Esophagus (tissue), 2 donors: ENCODE measurements around the gene KRT31. TPM values are rescaled to one million over a fixed set of nuclear protein-coding genes. Genes with fewer than 3 reads are reported as not detected.

Experiments used
- H3K27ac ChIP-seq, 2 donors: one replicate each; pipeline ENCODE4 v1.5.1; 2013; ENCODE audit warnings: low read depth in 2 of 2, mild to moderate bottlenecking in 2 of 2, inconsistent platforms in 1 of 2, low read length in 1 of 2, moderate library complexity in 1 of 2
- H3K27me3 ChIP-seq, 2 donors: one replicate each; pipeline ENCODE4 v1.6.1; 2013; ENCODE audit warnings: low read length in 2 of 2, control low read depth in 1 of 2, mild to moderate bottlenecking in 1 of 2; ENCODE audit not compliant: insufficient read depth in 2 of 2, control insufficient read depth in 1 of 2
- H3K36me3 ChIP-seq, 2 donors: one replicate each; pipeline ENCODE4 v1.6.1; 2013; ENCODE audit warnings: low read length in 1 of 2; ENCODE audit not compliant: control insufficient read depth in 2 of 2, insufficient read depth in 2 of 2
- H3K4me1 ChIP-seq, 2 donors: one replicate each; pipeline ENCODE4 v1.6.1; 2013; ENCODE audit warnings: low read length in 1 of 2; ENCODE audit not compliant: control insufficient read depth in 2 of 2, insufficient read depth in 2 of 2
- H3K4me3 ChIP-seq, 2 donors: one replicate each; pipeline ENCODE4 v1.5.1; 2013; ENCODE audit warnings: low read length in 2 of 2, mild to moderate bottlenecking in 2 of 2, low read depth in 1 of 2, moderate library complexity in 1 of 2
- H3K9me3 ChIP-seq, 2 donors: one replicate each; pipeline ENCODE4 v1.6.1; 2013; ENCODE audit warnings: mild to moderate bottlenecking in 2 of 2, low read depth in 1 of 2, low read length in 1 of 2, moderate library complexity in 1 of 2; ENCODE audit not compliant: control insufficient read depth in 2 of 2, insufficient read depth in 1 of 2
- WGBS, 2 donors: extraction: QIAGEN DNeasy Blood & Tissue Kit; methylation state at CpG; one replicate each; pipeline ENCODE4 v1.1.7; 2013; 5-methylcytosine and 5-hydroxymethylcytosine counted together
- polyA plus RNA-seq, 2 donors: library from polyadenylated mRNA; stranded (reverse); fragments of 200-250 nt; gene quantifications; one replicate each; pipeline ENCODE4 v1.2.3, GENCODE V29; 2013
- donor health status: healthy with polysubstance abuse.
- donor health status: Bipolar disorder and iron deficiency.

KRT31 gene
- polyA plus RNA-seq = 10 to 100 TPM in 1 of 2 donors, 1 to 10 TPM in 1; 3.8 to 16.7 TPM

DNA sequence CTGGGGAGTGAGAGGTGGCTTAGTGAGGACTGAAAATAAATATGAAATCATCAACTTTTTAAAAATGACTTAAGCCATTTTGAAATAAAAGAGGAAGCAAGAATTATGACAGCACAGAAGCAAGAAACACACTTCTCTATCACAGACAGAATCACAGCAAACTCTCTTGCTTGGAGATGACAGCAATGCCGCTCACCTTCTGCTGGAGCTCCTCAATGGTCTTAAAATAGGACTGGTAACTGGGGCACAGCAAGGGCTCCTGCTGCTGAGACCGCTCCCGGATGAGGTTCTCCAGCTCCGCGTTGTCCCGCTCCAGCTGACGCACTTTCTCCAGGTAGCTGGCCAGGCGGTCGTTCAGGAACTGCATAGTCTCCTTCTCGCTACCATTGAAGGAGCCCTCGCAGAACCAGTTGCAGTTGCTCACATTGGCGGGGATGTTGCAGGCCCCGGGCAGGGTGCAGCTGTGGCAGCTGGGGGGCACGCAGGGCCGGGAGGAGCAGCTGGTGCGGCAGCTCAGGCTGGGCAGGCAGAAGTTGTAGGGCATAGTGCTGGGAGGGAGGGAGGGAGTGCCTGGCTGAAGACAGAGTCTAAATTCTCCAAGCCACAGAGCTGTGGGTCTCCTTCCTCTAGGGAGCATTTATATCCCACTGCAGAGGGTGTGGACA, at the start of gene KRT31:
Gene KRT31, minus strand, starts transcription at position 613 of the 665 bp plus-strand sequence. Its CDS starts 69 bp downstream, at position 544.
- Histone ChIP-seq H3K9me3 (no peaks in the 10 kb centered on the region), H3K4me3 (no peak within 1 kb of the TSS), H3K27me3 (no peaks in the 10 kb centered on the region), H3K4me1 (peaks cover 2 to 16% of the 10 kb centered on the region in 2 donors), H3K36me3 (no peaks in the 10 kb centered on the region), H3K27ac (no peak within 1 kb of the TSS)
- WGBS, 2 donors = 85 to 88% methylated on average over 16 of the region's 16 CpGs

DNA sequence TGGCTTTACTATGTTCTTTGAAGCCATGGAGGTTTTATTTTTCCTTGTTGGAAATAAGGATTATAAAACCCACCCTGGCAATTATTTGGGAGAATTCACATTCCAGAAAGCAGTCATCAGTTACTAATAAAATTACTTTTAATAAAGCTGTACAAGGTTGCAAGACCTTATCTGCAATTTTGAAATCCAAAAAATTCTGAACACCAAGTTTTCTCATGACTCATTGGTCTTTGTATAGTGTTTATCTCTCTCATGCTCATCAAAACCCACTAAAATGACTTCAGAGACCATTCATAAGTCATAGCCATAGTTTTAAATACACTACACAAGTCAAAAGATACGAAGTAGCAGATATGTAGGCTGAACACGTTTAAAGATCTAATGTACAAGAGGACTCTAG, 49.4 kb upstream of the KRT31 start:
- Histone ChIP-seq H3K36me3 (no peaks in the 10 kb centered on the region), H3K27me3 (no peaks in the 10 kb centered on the region), H3K27ac (no peak overlapping the region), H3K4me1 (no peaks in the 10 kb centered on the region), H3K4me3 (no peak overlapping the region), H3K9me3 (no peaks in the 10 kb centered on the region)
- WGBS, 2 donors = 54 to 79% methylated on average over 2 of the region's 2 CpGs

DNA sequence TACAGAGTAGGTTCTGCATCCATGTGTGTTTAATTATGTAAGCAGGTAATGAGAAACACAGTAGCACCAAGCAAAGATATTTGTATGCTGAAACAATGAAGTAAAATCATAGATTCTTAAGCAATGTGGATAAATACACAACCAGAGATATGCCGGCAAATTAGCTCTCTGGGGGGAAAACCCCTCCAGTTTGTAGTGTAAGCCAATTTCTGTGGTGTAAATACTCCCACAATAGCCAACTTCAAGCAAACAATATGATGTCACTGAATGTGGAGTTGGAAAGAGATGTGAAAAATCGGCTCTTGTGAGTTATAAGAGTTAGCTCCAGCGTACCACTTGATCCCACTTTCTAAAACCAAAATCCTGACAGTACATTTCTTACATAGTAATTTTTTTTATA, 47.2 kb upstream of the KRT31 start:
- no peaks in the 10 kb centered on the region for H3K36me3 ChIP-seq
- 59 to 71% methylated on average over 3 of the region's 3 CpGs for WGBS, 2 donors
- peaks cover 0 to 4% of the 10 kb centered on the region in 2 donors for H3K9me3 ChIP-seq

DNA sequence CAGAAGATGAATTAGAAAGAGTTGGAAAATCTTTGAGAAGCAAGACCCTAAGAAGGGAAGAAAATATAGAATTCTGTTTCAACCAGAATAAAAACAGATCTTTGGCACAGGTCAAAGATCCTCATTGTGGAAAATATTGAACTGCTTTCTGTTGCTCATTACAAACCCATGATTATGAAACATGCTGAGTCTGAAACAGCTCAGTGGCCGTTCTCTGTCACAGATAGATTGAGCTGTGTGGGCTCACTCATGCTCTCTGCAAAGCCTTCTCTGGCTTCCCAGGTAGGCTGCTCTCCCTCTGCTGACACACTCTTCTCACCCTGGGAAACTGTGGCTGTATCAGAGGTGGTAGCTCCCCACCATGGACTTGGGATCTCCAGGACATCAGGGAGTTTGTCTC, 46.8 kb upstream of the KRT31 start:
- Histone ChIP-seq H3K4me1 (no peaks in the 10 kb centered on the region), H3K27ac (no peak overlapping the region), H3K36me3 (no peaks in the 10 kb centered on the region), H3K4me3 (no peak overlapping the region), H3K9me3 (peaks cover 0 to 4% of the 10 kb centered on the region in 2 donors), H3K27me3 (no peaks in the 10 kb centered on the region)
- WGBS, 2 donors = 40 to 70% methylated on average over 1 of the region's 1 CpG

More for the DNA sequence above, 47.2 kb upstream of the KRT31 start:
- no peak overlapping the region for H3K4me3 ChIP-seq
- no peak overlapping the region for H3K27ac ChIP-seq
- no peaks in the 10 kb centered on the region for H3K4me1 ChIP-seq
- H3K27me3 ChIP-seq = no peaks in the 10 kb centered on the region

DNA sequence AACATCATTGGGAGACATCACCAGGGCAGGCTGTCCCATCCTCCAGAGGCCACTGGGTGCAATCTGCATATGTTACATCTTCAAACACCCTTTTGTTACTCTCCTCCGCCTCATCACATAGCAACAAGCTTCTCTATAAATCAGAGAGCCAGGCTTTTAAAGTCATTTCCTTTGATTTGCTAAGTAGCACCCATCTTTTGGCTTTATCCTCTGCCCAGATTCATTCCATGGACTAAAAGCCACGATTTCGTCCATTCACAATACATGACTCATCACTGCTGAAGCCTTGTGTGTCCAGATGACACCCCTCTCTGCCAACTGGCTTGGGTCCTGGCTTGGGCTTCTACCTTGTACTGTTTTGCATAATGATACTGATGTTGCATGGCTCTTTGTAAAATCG, 45.3 kb upstream of the KRT31 start:
- no peaks in the 10 kb centered on the region for H3K27me3 ChIP-seq
- H3K9me3 ChIP-seq = peaks cover 0 to 4% of the 10 kb centered on the region in 2 donors
- H3K4me1 ChIP-seq = no peaks in the 10 kb centered on the region
- WGBS, 2 donors = 73 to 79% methylated on average over 4 of the region's 4 CpGs
- no peak overlapping the region for H3K27ac ChIP-seq
- no peaks in the 10 kb centered on the region for H3K36me3 ChIP-seq
- no peak overlapping the region for H3K4me3 ChIP-seq

DNA sequence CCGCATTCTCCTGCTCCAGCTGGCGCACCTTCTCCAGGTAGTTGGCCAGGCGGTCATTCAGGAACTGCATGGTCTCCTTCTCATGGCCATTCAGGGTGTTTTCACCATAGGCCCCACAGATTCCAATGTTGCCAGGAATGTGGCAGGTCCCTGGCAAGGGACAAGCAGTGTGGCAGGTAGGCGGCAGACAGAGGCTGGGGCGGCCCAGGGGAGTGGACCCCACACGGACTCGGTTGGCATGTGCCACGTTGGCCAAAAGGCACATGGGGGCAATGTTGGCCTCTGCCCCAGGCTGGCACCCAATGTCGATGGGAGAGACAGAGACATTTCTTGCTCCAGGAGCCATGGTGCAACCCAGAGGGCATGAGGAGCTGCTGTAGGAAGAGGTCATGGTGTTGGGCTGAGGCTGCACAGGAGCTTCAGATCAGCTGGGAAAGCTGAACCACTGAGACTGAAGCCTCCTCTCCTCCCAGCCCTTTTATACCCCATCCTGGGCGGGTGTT, 43.2 kb upstream of the KRT31 start, which contains the start of gene KRT38:
Gene KRT38, minus strand, starts transcription at position 453 of the 503 bp plus-strand sequence. Its CDS starts 62 bp downstream, at position 391.
- peaks cover 0 to 4% of the 10 kb centered on the region in 2 donors for H3K9me3 ChIP-seq
- no peaks in the 10 kb centered on the region for H3K27me3 ChIP-seq
- 95 to 97% methylated on average over 10 of the region's 10 CpGs for WGBS, 2 donors
- no peak within 1 kb of the TSS for H3K4me3 ChIP-seq
- H3K27ac ChIP-seq = no peak within 1 kb of the TSS
- H3K4me1 ChIP-seq = no peaks in the 10 kb centered on the region
- no peaks in the 10 kb centered on the region for H3K36me3 ChIP-seq

DNA sequence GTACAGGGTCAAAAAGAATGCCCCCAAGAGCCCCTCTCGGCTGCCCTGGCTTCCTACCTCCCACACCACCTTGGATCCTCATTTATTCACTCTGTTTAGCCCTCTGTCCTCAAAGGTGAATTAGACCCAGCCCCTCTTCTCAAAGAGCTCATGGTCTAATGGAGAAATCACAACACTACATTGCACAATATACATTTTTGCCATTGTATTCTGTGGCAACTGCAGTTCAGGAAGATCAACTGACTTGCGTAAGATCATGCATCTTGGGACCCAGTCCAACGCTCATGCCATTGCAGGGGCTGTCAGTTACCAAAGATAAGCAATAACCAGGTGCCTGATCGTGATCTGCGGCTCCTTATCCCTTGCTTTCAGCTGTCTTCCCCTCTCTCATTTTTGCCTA, 42.0 kb upstream of the KRT31 start:
- no peaks in the 10 kb centered on the region for H3K36me3 ChIP-seq
- WGBS, 2 donors = 65 to 67% methylated on average over 5 of the region's 5 CpGs

DNA sequence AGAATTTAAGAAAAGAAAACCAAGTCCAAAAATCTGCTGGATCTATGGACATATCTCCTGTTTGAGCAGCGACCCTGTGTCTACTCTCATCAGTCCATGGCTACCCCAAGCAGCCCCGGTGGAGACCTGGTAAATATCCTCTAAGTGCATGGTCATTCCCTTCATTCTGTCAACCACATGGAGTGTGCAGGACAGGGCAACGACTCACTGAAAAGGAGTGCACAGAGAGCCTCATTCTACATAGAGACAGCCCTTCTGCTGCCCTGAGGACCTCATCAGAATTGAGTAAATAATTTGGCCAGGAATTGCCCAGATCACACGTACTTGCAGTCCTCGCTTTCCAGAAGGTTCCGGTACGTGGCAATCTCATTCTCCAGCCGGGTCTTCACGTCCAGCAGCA, 40.4 kb upstream of the KRT31 start:
- peaks cover 0 to 4% of the 10 kb centered on the region in 2 donors for H3K9me3 ChIP-seq
- no peaks in the 10 kb centered on the region for H3K36me3 ChIP-seq
- H3K4me1 ChIP-seq = no peaks in the 10 kb centered on the region
- WGBS, 2 donors = 85 to 90% methylated on average over 9 of the region's 9 CpGs
- H3K27ac ChIP-seq = no peak overlapping the region
- no peak overlapping the region for H3K4me3 ChIP-seq
- no peaks in the 10 kb centered on the region for H3K27me3 ChIP-seq

More for the DNA sequence above, 42.0 kb upstream of the KRT31 start:
- Histone ChIP-seq H3K9me3 (peaks cover 0 to 4% of the 10 kb centered on the region in 2 donors), H3K27me3 (no peaks in the 10 kb centered on the region), H3K4me3 (no peak overlapping the region), H3K4me1 (no peaks in the 10 kb centered on the region), H3K27ac (no peak overlapping the region)

DNA sequence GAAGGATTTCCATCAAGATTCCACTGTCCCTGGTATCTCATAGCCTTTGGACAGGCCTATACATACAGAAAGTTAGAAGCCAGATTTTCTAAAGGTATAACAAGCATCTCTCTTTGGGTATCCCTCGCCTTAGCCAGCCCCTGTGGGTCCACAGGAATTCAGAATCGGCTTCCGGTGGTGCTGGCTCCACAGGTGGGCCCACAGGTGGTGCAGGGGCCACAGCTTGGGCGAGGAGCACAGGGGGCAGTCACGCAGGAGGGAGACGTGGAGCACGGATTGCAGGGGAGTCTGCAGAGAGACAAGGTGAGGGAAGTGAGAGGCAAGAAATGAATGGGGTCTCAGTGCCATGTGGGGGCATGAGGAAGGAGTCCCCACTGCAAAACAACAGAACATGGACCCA, 39.8 kb upstream of the KRT31 start:
- 88% methylated on average over 7 of the region's 7 CpGs for WGBS, 2 donors
- no peaks in the 10 kb centered on the region for H3K4me1 ChIP-seq
- no peaks in the 10 kb centered on the region for H3K27me3 ChIP-seq
- H3K9me3 ChIP-seq = peaks cover 0 to 4% of the 10 kb centered on the region in 2 donors
- H3K4me3 ChIP-seq = no peak overlapping the region
- no peaks in the 10 kb centered on the region for H3K36me3 ChIP-seq
- H3K27ac ChIP-seq = no peak overlapping the region

DNA sequence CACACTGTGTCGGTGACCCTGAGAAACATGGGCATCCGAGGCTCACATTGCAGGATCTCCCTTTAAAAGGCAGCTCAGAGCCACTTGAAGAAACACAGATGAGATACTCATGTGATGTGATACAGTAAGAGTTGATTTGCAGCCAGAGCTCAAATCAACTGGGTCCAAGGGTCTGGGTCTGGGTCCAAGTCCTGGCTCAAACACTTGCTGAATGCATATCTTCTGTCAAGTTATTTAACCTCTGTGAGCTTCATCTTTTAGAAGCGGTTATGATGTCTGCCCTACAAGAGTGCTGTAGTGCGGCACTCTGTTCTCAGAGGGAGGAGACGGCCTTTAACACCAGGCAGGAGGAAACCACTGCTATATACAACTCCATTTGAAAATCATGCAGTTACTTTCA, 37.0 kb upstream of the KRT31 start:
- Histone ChIP-seq H3K4me1 (no peaks in the 10 kb centered on the region), H3K27me3 (no peaks in the 10 kb centered on the region), H3K4me3 (no peak overlapping the region), H3K9me3 (no peaks in the 10 kb centered on the region), H3K27ac (no peak overlapping the region), H3K36me3 (no peaks in the 10 kb centered on the region)
- 59 to 63% methylated on average over 5 of the region's 5 CpGs for WGBS, 2 donors
